ENCODE results near the gene CDHR3.

The CDHR3 gene

GRCh38 chr7:106064771-106065574 lies 101.9 kb downstream of the CDHR3 start (continued):
- TF ChIP-seq SP7 (tag by site-specific recombination; IDR thresholded peaks at IDR 0.05) (peak; percentile 90), ZNF692 (tag by site-specific recombination; IDR thresholded peaks at IDR 0.05) (peak; percentile 7; the same call in 1 of the 2 replicates), SP3 (tag by site-specific recombination; IDR thresholded peaks at IDR 0.05) (peak; percentile 36; the same call in 1 of the 2 replicates), ZNF629 (tag by site-specific recombination; IDR thresholded peaks at IDR 0.05) (no peak), ZNF398 (tag by site-specific recombination; IDR thresholded peaks at IDR 0.05) (no peak), ZNF707 (tag by site-specific recombination; IDR thresholded peaks at IDR 0.05) (no peak), ZNF521 (tag by site-specific recombination; IDR thresholded peaks at IDR 0.05) (no peak), ZNF600 (tag by site-specific recombination; IDR thresholded peaks at IDR 0.05) (peak; percentile 98), ZNF274 (IDR thresholded peaks at IDR 0.05; ENCODE audit: low read length) (no peak), ZNF274 (tag by site-specific recombination; IDR thresholded peaks at IDR 0.05; ENCODE audit: borderline replicate concordance) (no peak), OSR2 (tag by site-specific recombination; IDR thresholded peaks at IDR 0.05) (peak; percentile 52; the same call in 1 of the 2 replicates), EGR2 (tag by site-specific recombination; IDR thresholded peaks at IDR 0.05; ENCODE audit: low read depth) (no peak), KLF17 (tag by site-specific recombination; IDR thresholded peaks at IDR 0.05) (peak; percentile 49; the same call in 1 of the 2 replicates), ZNF24 (tag by site-specific recombination; IDR thresholded peaks at IDR 0.05) (no peak), ZNF514 (tag by site-specific recombination; IDR thresholded peaks at IDR 0.05) (no peak), SALL2 (tag by site-specific recombination; IDR thresholded peaks at IDR 0.05; ENCODE audit: borderline replicate concordance) (no peak), ZNF76 (tag by site-specific recombination; IDR thresholded peaks at IDR 0.05; ENCODE audit: borderline replicate concordance, low read depth) (no peak), ZNF433 (tag by site-specific recombination; IDR thresholded peaks at IDR 0.05; ENCODE audit: low read depth) (no peak), ZBTB48 (tag by site-specific recombination; IDR thresholded peaks at IDR 0.05) (peak; percentile 74), ZNF184 (tag by site-specific recombination; IDR thresholded peaks at IDR 0.05) (no peak), ZBTB17 (tag by site-specific recombination; IDR thresholded peaks at IDR 0.05) (peak; percentile 82), GLIS2 (tag by site-specific recombination; IDR thresholded peaks at IDR 0.05) (0 out of 2 replicates have a peak, but pooled peaks have one; percentile 28), ZNF449 (tag by site-specific recombination; IDR thresholded peaks at IDR 0.05) (no peak), ZBTB44 (tag by site-specific recombination; IDR thresholded peaks at IDR 0.05) (no peak), REST (tag by site-specific recombination; IDR thresholded peaks at IDR 0.05) (peak; percentile 82), ZNF529 (tag by site-specific recombination; IDR thresholded peaks at IDR 0.05; ENCODE audit: insufficient replicate concordance) (no peak)

All from HEK293 (cell line).